Endodermal cell (in vitro differentiated cells): Measurements from ENCODE around the gene ST8SIA2. TPM values are rescaled to one million over a fixed set of nuclear protein-coding genes. Genes with fewer than 3 reads are reported as not detected.
A peak's percentile ranks its signal among the peaks of the same experiment; 100 is the strongest.

Experiments
- DNase-seq: peaks from one replicate; pipeline ENCODE4 v3.0.0-alpha.2; 2017
- H3K27ac ChIP-seq: 2 replicates; pipeline ENCODE4 v1.5.1; 2013; ENCODE audit warnings: mild to moderate bottlenecking, low read depth, low read length, moderate library complexity
- H3K27me3 ChIP-seq: 2 replicates; pipeline ENCODE4 v1.6.1; 2013; ENCODE audit warnings: mild to moderate bottlenecking, low read length, moderate library complexity; ENCODE audit not compliant: insufficient read depth, control insufficient read depth, poor library complexity, severe bottlenecking
- H3K36me3 ChIP-seq: 2 replicates; pipeline ENCODE4 v1.7.0; 2013; ENCODE audit warnings: mild to moderate bottlenecking, low read length, moderate library complexity; ENCODE audit not compliant: control insufficient read depth, insufficient read depth
- H3K4me1 ChIP-seq: one replicate; pipeline ENCODE4 v1.7.0; 2013; ENCODE audit warnings: low read length; ENCODE audit not compliant: control insufficient read depth, insufficient read depth
- H3K4me3 ChIP-seq: 2 replicates; pipeline ENCODE4 v1.5.1; 2013; ENCODE audit warnings: mild to moderate bottlenecking, low read length, moderate library complexity
- H3K9ac ChIP-seq: 2 replicates; pipeline ENCODE4 v1.6.1; 2013; ENCODE audit warnings: mild to moderate bottlenecking, low read length, moderate library complexity; ENCODE audit not compliant: poor library complexity, severe bottlenecking; ENCODE audit errors: extremely low read depth
- H3K9me3 ChIP-seq: 2 replicates; pipeline ENCODE4 v1.6.1; 2013; ENCODE audit warnings: mild to moderate bottlenecking, low read length, moderate library complexity; ENCODE audit not compliant: control insufficient read depth
- H3K27ac Mint-ChIP-seq: 2 replicates; pipeline ENCODE4 v1.8.0; 2020; ENCODE audit warnings: mixed read lengths
- H3K27me3 Mint-ChIP-seq: 2 replicates; pipeline ENCODE4 v1.8.0; 2021; ENCODE audit warnings: mild to moderate bottlenecking, mixed read lengths; ENCODE audit not compliant: insufficient read depth
- H3K36me3 Mint-ChIP-seq: 2 replicates; pipeline ENCODE4 v1.8.0; 2020; ENCODE audit warnings: low read depth, mixed read lengths
- H3K4me1 Mint-ChIP-seq: 2 replicates; pipeline ENCODE4 v1.8.0; 2020; ENCODE audit warnings: mixed read lengths
- H3K4me3 Mint-ChIP-seq: 2 replicates; pipeline ENCODE4 v1.8.0; 2020; ENCODE audit warnings: mild to moderate bottlenecking, moderate library complexity, mixed read lengths
- H3K9me3 Mint-ChIP-seq: 2 replicates; pipeline ENCODE4 v1.8.0; 2020; ENCODE audit warnings: mild to moderate bottlenecking, mixed read lengths
- CTCF ChIP-seq: fragments of 200-600 bp; sonication (generic); conservative IDR thresholded peaks from 2 replicates; pipeline ENCODE4 v1.5.0; 2021; ENCODE audit warnings: antibody characterized with exemption, mild to moderate bottlenecking
- WGBS, 2 experiments: methylation state at CpG; one replicate each; pipeline versions ENCODE4 v1.1.5 to v1.1.7; 2013; ENCODE audit warnings: missing lambda C conversion rate in 2 of 2, mixed read lengths in 1 of 2; ENCODE audit not compliant: insufficient coverage in 1 of 2, insufficient read length in 1 of 2; 5-methylcytosine and 5-hydroxymethylcytosine counted together
- total RNA-seq, 2 donors: library from RNA; stranded (reverse); fragmentation: NEBNext Ultra II Directional in 1 of 2; extraction: Animal tissue kit (Norgen Biotek cat#: 25700) in 1 of 2; gene quantifications; 2 replicates in 1 of 2; 3 replicates in 1 of 2; pipeline ENCODE4 v1.2.1, GENCODE V29; 2021

Gene ST8SIA2
- total RNA-seq, 2 donors from 2014 or later: 8.1 to 8.9 TPM

- Mint-ChIP-seq H3K36me3 (peaks cover 8% of the 10 kb centered on the region), H3K4me3 (no peak overlapping the region), H3K4me1 (peaks cover 9% of the 10 kb centered on the region), H3K27ac (no peak overlapping the region), H3K9me3 (peaks cover 2% of the 10 kb centered on the region), H3K27me3 (peaks cover 4% of the 10 kb centered on the region)
- no peak overlapping the region for H3K4me3 ChIP-seq
- no peaks in the 10 kb centered on the region for H3K9me3 ChIP-seq
- peaks cover 29% of the 10 kb centered on the region for H3K36me3 ChIP-seq
- no peak overlapping the region for H3K27ac ChIP-seq
- no peak overlapping the region for H3K9ac ChIP-seq
- peak; percentile 60 for TF ChIP-seq CTCF
- H3K27me3 ChIP-seq: no peaks in the 10 kb centered on the region
- peaks cover under 1% of the 10 kb centered on the region for H3K4me1 ChIP-seq
- peak; percentile 59 for DNase-seq
- 92 to 95% methylated on average over 4 to 7 of the region's 7 CpGs for WGBS, 2 experiments
These were observed 25.2 kb downstream of the ST8SIA2 start for GRCh38 chr15:92418864-92419263.

DNA sequence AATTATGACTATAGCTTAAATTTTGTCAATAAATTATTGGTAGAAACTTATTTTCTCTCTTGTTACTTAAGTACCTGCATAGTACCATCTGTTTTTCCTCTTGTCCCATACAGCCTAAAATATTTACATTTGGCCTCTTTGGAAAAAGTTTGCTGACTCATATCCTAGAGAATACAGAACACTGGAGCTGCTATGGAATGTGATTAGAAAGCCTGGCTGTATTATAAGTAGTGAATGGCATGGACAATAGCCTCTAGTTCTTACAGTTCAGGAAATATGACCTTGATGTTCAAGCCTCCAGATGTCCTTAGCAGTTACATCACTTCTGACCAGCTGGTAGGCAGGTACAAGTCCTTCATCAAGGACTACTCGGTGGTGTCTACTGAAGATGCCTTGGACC, 28.3 kb downstream of the ST8SIA2 start:
- no peaks in the 10 kb centered on the region for H3K27me3 ChIP-seq
- H3K4me1 Mint-ChIP-seq: peaks cover 8% of the 10 kb centered on the region
- WGBS, 2 experiments: 44 to 53% methylated on average over 1 of the region's 1 CpG
- H3K36me3 ChIP-seq: peaks cover 13% of the 10 kb centered on the region
- no peak overlapping the region for H3K27ac Mint-ChIP-seq
- no peak overlapping the region for H3K27ac ChIP-seq
- H3K27me3 Mint-ChIP-seq: no peaks in the 10 kb centered on the region
- peaks cover 2% of the 10 kb centered on the region for H3K9me3 Mint-ChIP-seq
- no peak overlapping the region for H3K4me3 ChIP-seq
- peaks cover 2% of the 10 kb centered on the region for H3K36me3 Mint-ChIP-seq
- H3K4me1 ChIP-seq: no peaks in the 10 kb centered on the region
- no peaks in the 10 kb centered on the region for H3K9me3 ChIP-seq
- no peak overlapping the region for H3K9ac ChIP-seq
- no peak for DNase-seq
- TF ChIP-seq CTCF: no peak
- H3K4me3 Mint-ChIP-seq: no peak overlapping the region

DNA sequence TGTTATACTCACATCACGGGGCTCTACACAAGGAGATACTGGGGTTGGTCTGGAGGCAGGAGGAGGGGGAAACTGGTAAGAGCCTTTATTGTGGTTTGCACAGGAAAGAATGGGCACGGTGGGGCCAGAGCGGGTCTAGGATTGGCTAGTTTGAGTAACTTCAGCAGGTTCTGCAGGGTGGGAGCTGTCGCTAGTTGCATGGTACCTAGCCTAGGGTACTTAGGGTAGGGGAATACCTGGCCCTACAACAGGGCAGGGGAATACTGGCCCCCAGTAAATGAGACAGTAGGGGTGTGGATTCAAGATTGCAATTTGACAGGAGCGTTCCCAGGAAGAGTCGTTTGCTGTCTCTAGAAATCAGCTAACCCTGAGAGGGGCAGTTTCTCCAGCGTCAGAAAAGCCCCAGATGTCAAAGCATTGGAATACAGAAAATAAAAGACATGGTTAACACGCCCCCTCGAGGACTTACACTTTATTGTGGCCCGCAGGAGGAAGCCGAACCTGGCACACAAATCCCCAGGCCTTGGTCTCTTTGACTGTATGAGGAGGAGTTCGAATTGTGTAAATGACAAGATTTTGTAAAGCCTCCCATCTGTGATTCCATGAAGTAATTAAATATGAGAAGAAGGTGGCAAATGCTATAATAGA, 32.0 kb downstream of the ST8SIA2 start:
- no peaks in the 10 kb centered on the region for H3K4me1 ChIP-seq
- no peak overlapping the region for H3K4me3 Mint-ChIP-seq
- no peak overlapping the region for H3K9ac ChIP-seq
- H3K27ac Mint-ChIP-seq: no peak overlapping the region
- H3K4me1 Mint-ChIP-seq: peaks cover 23% of the 10 kb centered on the region
- no peaks in the 10 kb centered on the region for H3K9me3 ChIP-seq
- WGBS, 2 experiments: 80 to 81% methylated on average over 8 to 12 of the region's 12 CpGs
- no peaks in the 10 kb centered on the region for H3K27me3 ChIP-seq
- peaks cover 8% of the 10 kb centered on the region for H3K36me3 ChIP-seq
- peak; percentile 77 for DNase-seq
- peaks cover 2% of the 10 kb centered on the region for H3K9me3 Mint-ChIP-seq
- peak; percentile 68 for TF ChIP-seq CTCF
- H3K4me3 ChIP-seq: no peak overlapping the region
- peaks cover 2% of the 10 kb centered on the region for H3K36me3 Mint-ChIP-seq
- H3K27ac ChIP-seq: no peak overlapping the region
- no peaks in the 10 kb centered on the region for H3K27me3 Mint-ChIP-seq
